Sigmoid colon (tissue), 4 donors: ENCODE results near the gene CCDC15.

ENCODE experiments used
- CTCF ChIP-seq, 4 experiments: fragments of 450-650 bp in 3 of 4; fragments of 200-600 bp in 1 of 4; IDR thresholded peaks; one replicate each; pipeline ENCODE4 v1.5.1; 2016 to 2019; ENCODE audit warnings: antibody characterized with exemption in 4 of 4, mild to moderate bottlenecking in 3 of 4, moderate library complexity in 2 of 4
- EP300 ChIP-seq, 4 donors: sonication (generic); formaldehyde crosslinking; IDR thresholded peaks; one replicate each; pipeline ENCODE4 v1.6.1; 2017; ENCODE audit warnings: antibody characterized with exemption in 4 of 4
- POLR2A ChIP-seq, 2 donors: fragments of 450-650 bp; IDR thresholded peaks; one replicate each; pipeline ENCODE4 v1.6.1; 2016; ENCODE audit warnings: antibody characterized with exemption in 2 of 2, mild to moderate bottlenecking in 2 of 2, moderate library complexity in 2 of 2
- POLR2AphosphoS5 ChIP-seq, 4 donors: sonication (generic); formaldehyde crosslinking; IDR thresholded peaks; one replicate each; pipeline ENCODE4 v1.6.1; 2017; ENCODE audit warnings: antibody characterized with exemption in 4 of 4

DNA sequence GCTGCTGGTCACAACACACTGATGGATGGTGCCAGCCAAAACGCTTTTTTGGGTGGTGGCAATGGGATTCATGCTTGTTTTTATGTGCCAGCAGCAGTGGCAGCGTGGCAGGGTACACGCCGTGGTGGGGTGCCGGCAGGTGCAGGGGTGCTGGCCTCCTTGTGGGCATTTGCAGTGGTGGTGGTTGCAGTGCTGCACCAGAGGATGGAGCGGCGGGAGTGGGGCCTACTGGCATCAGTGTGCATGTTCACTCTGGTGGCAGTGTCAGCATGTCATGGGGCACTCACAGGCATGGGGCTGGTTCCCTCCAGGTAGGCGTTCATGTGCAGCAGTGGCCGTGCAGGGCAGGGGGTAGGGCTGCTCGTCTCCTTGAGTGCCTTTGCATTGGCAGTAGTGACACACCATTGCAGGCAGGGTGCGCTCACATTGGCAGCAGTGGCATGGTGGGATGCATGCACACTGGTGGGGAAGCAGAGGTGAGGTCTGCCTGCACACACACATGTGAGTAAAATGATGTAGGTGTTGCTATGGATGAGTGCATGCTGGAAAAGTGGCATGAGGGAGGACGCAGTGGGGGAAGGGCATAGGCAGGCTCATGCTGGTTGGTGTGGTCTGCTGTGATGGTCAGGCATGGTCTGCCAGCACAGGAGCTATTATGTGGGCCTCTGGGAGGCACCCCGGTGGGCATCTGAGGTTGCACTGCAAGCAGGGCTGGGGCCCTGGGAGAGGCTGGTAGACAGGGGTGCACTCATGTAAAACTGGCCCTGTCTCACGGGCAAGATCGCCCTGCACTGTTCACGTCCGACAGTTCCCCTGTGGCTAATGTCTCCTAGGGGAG, 29.9 kb downstream of the CCDC15 start:
- no peak for TF ChIP-seq CTCF (IDR thresholded peaks at IDR 0.05)
- TF ChIP-seq POLR2A (IDR thresholded peaks at IDR 0.05) = no peak
- no peak for TF ChIP-seq POLR2AphosphoS5 (IDR thresholded peaks at IDR 0.05)
- no peak for TF ChIP-seq EP300 (IDR thresholded peaks at IDR 0.05)
